CD14-positive monocyte (primary cell): Measurements from ENCODE around the gene TRAPPC3L. TPM values are rescaled to one million over a fixed set of nuclear protein-coding genes. Genes with fewer than 3 reads are reported as not detected.
"Not testable (repeated sequence)": the region's sequence is repeated elsewhere in the genome, so short reads cannot be mapped to it uniquely, and the experiment has no call there.

ENCODE experiments used
- DNase-seq, 3 donors: peaks; one replicate each; pipeline ENCODE4 v3.0.0-alpha.2; 2011 to 2022
- H2AFZ ChIP-seq: 2 replicates; pipeline ENCODE4 v1.6.0; 2012; ENCODE audit warnings: mild to moderate bottlenecking, low read depth, low read length, inconsistent platforms; ENCODE audit not compliant: insufficient read depth, poor library complexity, severe bottlenecking
- H3K27ac ChIP-seq, 2 donors: 1 replicate in 1 of 2; 2 replicates in 1 of 2; pipeline ENCODE4 v1.5.1; 2012 to 2013; ENCODE audit warnings: low read length in 2 of 2, control low read depth in 1 of 2, inconsistent platforms in 1 of 2, low read depth in 1 of 2, mild to moderate bottlenecking in 1 of 2
- H3K27me3 ChIP-seq, 2 donors: one replicate each; pipeline versions ENCODE4 v1.6.0 to v1.6.1; 2011 to 2013; ENCODE audit warnings: low read length in 2 of 2; ENCODE audit not compliant: control insufficient read depth in 2 of 2, insufficient read depth in 2 of 2
- H3K36me3 ChIP-seq, 2 donors: replicated peaks in 1 of 2; 1 replicate in 1 of 2; 2 replicates in 1 of 2; pipeline versions ENCODE4 v1.5.1 to v1.6.1; 2012 to 2013; ENCODE audit warnings: low read length in 2 of 2, control low read depth in 1 of 2, inconsistent platforms in 1 of 2, mild to moderate bottlenecking in 1 of 2; ENCODE audit not compliant: insufficient read depth in 2 of 2, control insufficient read depth in 1 of 2
- H3K4me1 ChIP-seq, 2 donors: 1 replicate in 1 of 2; 2 replicates in 1 of 2; pipeline versions ENCODE4 v1.5.1 to v1.6.1; 2012 to 2013; ENCODE audit warnings: low read length in 2 of 2, control low read depth in 1 of 2, inconsistent platforms in 1 of 2, mild to moderate bottlenecking in 1 of 2, moderate library complexity in 1 of 2; ENCODE audit not compliant: insufficient read depth in 2 of 2, control insufficient read depth in 1 of 2
- H3K4me2 ChIP-seq: replicated peaks from 2 replicates; pipeline ENCODE3; 2012; ENCODE audit warnings: low read length, moderate library complexity, mild to moderate bottlenecking; ENCODE audit not compliant: poor library complexity, severe bottlenecking; ENCODE audit errors: extremely low read depth
- H3K4me3 ChIP-seq, 3 experiments: fragments of 200-600 bp in 1 of 3; sonication (generic) in 1 of 3; replicated peaks in 1 of 3; 1 replicate in 2 of 3; 2 replicates in 1 of 3; pipeline ENCODE4 v1.5.1; 2011 to 2013; ENCODE audit warnings: low read length in 3 of 3, mild to moderate bottlenecking in 3 of 3, control low read depth in 2 of 3, low read depth in 2 of 3, inconsistent platforms in 1 of 3, moderate library complexity in 1 of 3
- H3K79me2 ChIP-seq: 2 replicates; pipeline ENCODE4 v1.6.0; 2012; ENCODE audit warnings: mild to moderate bottlenecking, control low read depth, inconsistent platforms, low read length, moderate library complexity; ENCODE audit not compliant: insufficient read depth
- H3K9ac ChIP-seq: 2 replicates; pipeline ENCODE4 v1.6.0; 2017; ENCODE audit warnings: low read length, mild to moderate bottlenecking; ENCODE audit not compliant: insufficient read depth, poor library complexity, severe bottlenecking
- H3K9me3 ChIP-seq, 2 donors: replicated peaks in 1 of 2; 1 replicate in 1 of 2; 2 replicates in 1 of 2; pipeline versions ENCODE4 v1.5.1 to v1.6.1; 2012 to 2013; ENCODE audit warnings: low read length in 2 of 2, control low read depth in 1 of 2; ENCODE audit not compliant: control insufficient read depth in 1 of 2, insufficient read depth in 1 of 2
- H4K20me1 ChIP-seq: 2 replicates; pipeline ENCODE4 v1.6.0; 2012; ENCODE audit warnings: mild to moderate bottlenecking, low read length, control low read depth, moderate library complexity; ENCODE audit not compliant: insufficient read depth
- H3K27ac Mint-ChIP-seq, 7 donors: one replicate each; pipeline ENCODE4 v1.8.0; 2020; ENCODE audit warnings: mild to moderate bottlenecking in 7 of 7, mixed read lengths in 7 of 7, moderate library complexity in 6 of 7, inconsistent platforms in 2 of 7
- H3K27me3 Mint-ChIP-seq, 3 donors: one replicate each; pipeline ENCODE4 v1.8.0; 2021 to 2022; ENCODE audit warnings: low read depth in 3 of 3, mild to moderate bottlenecking in 3 of 3, mixed read lengths in 3 of 3, moderate library complexity in 3 of 3, inconsistent platforms in 1 of 3
- H3K36me3 Mint-ChIP-seq, 2 donors: one replicate each; pipeline ENCODE4 v1.8.0; 2020; ENCODE audit warnings: mixed read lengths in 2 of 2, inconsistent platforms in 1 of 2, mild to moderate bottlenecking in 1 of 2
- H3K4me1 Mint-ChIP-seq: one replicate; pipeline ENCODE4 v1.8.0; 2020; ENCODE audit warnings: mild to moderate bottlenecking, mixed read lengths
- H3K4me3 Mint-ChIP-seq, 2 donors: one replicate each; pipeline ENCODE4 v1.8.0; 2020; ENCODE audit warnings: mild to moderate bottlenecking in 2 of 2, mixed read lengths in 2 of 2, moderate library complexity in 1 of 2
- H3K9me3 Mint-ChIP-seq, 7 donors: one replicate each; pipeline ENCODE4 v1.8.0; 2020 to 2022; ENCODE audit warnings: mixed read lengths in 7 of 7, mild to moderate bottlenecking in 6 of 7, moderate library complexity in 6 of 7, inconsistent platforms in 2 of 7
- CTCF ChIP-seq: fragments of 200-600 bp; IDR thresholded peaks from one replicate; pipeline ENCODE4 v1.8.0; 2022; ENCODE audit warnings: antibody characterized with exemption, mild to moderate bottlenecking
- WGBS: methylation state at CpG from one replicate; pipeline ENCODE4 v1.1.5; 2013; ENCODE audit warnings: missing lambda C conversion rate; ENCODE audit not compliant: insufficient coverage; 5-methylcytosine and 5-hydroxymethylcytosine counted together
- intact Hi-C, 2 donors: fragments of 100-400 bp; cut with micrococcal nuclease; formaldehyde crosslinking; loops; one replicate each; pipeline versions ENCODE4 v1.15.0 to v1.15.1; 2023
- polyA plus RNA-seq, 3 donors: library from polyadenylated mRNA; depleted of rRNA in 1 of 3; unstranded in 2 of 3; stranded (reverse) in 1 of 3; fragments of 300-500 nt in 2 of 3; fragments of >200 nt in 1 of 3; fragmentation: Illumina TruSeq in 2 of 3; gene quantifications; 1 replicate in 2 of 3; 2 replicates in 1 of 3; pipeline ENCODE4 v1.2.3, GENCODE V29; 2012 to 2021

Gene TRAPPC3L
- polyA plus RNA-seq, 3 donors, result 0.17 TPM; not detected in 2

DNA sequence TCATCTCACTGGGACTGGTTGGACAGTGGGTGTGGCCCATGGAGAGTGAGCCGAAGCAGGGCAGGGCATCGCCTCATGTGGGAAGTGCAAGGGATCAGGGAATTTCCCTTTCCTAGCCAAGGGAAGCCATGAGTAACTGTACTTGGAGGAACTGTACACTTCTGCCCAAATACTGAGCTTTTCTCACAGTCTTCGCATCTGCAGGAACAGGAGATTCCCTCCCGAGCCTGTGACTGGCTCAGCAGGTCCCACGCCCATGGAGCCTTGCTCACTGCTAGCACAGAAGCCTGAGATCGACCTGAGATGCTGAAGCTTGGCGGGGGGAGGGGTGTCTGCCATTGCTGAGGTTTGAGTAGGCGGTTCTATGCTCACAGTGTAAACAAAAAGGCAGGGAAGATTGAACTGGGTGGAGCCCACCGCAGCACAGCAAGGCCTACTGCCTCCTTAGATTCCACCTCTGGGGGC lies 44.5 kb downstream of the TRAPPC3L start:
- Mint-ChIP-seq H3K9me3 (peaks cover 2 to 21% (median 10%) of the 10 kb centered on the region in 7 donors), H3K27ac (peak overlapping the region in 1 of 7 donors; percentile 17), H3K4me1 (peaks cover 8% of the 10 kb centered on the region), H3K36me3 (peaks cover 0 to 7% of the 10 kb centered on the region in 2 donors), H3K27me3 (peaks cover 0 to 3% (median 2%) of the 10 kb centered on the region in 3 donors), H3K4me3 (no peak overlapping the region)
- intact Hi-C loops, result no loop called here
- Histone ChIP-seq H3K36me3 (no peaks in the 10 kb centered on the region), H3K27me3 (no peaks in the 10 kb centered on the region), H3K9ac (no peak overlapping the region), H3K9me3 (no peaks in the 10 kb centered on the region), H4K20me1 (no peaks in the 10 kb centered on the region), H3K4me2 (no peak overlapping the region), H3K27ac (no peak overlapping the region), H3K4me1 (peaks cover 0 to 5% of the 10 kb centered on the region in 2 donors), H3K4me3 (no peak overlapping the region), H2AFZ (no peak overlapping the region), H3K79me2 (no peaks in the 10 kb centered on the region)
- DNase-seq, result peak in 1 of 3 donors; percentile 32
- 91% methylated on average over 8 of the region's 9 CpGs for WGBS
- TF ChIP-seq CTCF, result no peak

GRCh38 chr6:116497113-116497676 lies 48.3 kb downstream of the TRAPPC3L start:
- no peak overlapping the region for H3K27ac ChIP-seq
- no peak overlapping the region for H3K4me3 ChIP-seq
- H3K36me3 Mint-ChIP-seq, result peaks cover 0 to under 1% of the 10 kb centered on the region in 2 donors
- no peaks in the 10 kb centered on the region for H3K9me3 ChIP-seq
- no peak overlapping the region for H3K9ac ChIP-seq
- H3K9me3 Mint-ChIP-seq, result peaks cover 0 to 5% (median 3%) of the 10 kb centered on the region in 7 donors
- H3K4me3 Mint-ChIP-seq, result no peak overlapping the region
- TF ChIP-seq CTCF, result no peak
- peaks cover 5 to 7% of the 10 kb centered on the region in 2 donors for H3K4me1 ChIP-seq
- peaks cover 0 to 2% (median 2%) of the 10 kb centered on the region in 3 donors for H3K27me3 Mint-ChIP-seq
- H3K79me2 ChIP-seq, result no peaks in the 10 kb centered on the region
- H3K4me1 Mint-ChIP-seq, result peaks cover 13% of the 10 kb centered on the region
- 86% methylated on average over 2 of the region's 3 CpGs for WGBS
- H3K27me3 ChIP-seq, result no peaks in the 10 kb centered on the region
- no peak overlapping the region for H3K4me2 ChIP-seq
- no peak for DNase-seq
- H3K36me3 ChIP-seq, result no peaks in the 10 kb centered on the region
- no peak overlapping the region for H3K27ac Mint-ChIP-seq
- H4K20me1 ChIP-seq, result no peaks in the 10 kb centered on the region
- intact Hi-C loops, result no loop called here
- no peak overlapping the region for H2AFZ ChIP-seq

DNA sequence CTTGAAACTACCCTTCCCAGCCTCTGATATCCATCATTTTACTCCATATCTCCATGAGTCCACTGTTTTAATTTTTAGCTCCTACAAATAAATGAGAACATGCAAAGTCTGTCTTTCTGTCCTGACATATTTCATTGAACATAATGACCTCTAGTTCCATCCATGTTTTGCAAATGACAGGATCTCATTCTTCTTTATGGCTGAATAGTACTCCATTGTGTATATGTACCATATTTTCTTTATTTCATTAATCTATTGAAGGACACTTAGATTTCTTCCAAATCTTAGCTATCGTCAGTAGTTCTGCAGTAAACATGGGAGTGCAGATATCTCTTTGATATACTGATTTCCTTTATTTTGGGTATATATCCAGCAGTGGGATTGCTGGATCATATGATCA lies 50.3 kb downstream of the TRAPPC3L start:
- H3K4me1 Mint-ChIP-seq, H3K36me3 ChIP-seq, H3K27me3 Mint-ChIP-seq, H3K36me3 Mint-ChIP-seq, H3K9ac ChIP-seq, H3K4me3 ChIP-seq, H3K9me3 Mint-ChIP-seq, intact Hi-C loops, H4K20me1 ChIP-seq, H2AFZ ChIP-seq, H3K27me3 ChIP-seq, H3K4me3 Mint-ChIP-seq, H3K27ac ChIP-seq, DNase-seq, H3K27ac Mint-ChIP-seq, H3K9me3 ChIP-seq, H3K79me2 ChIP-seq, H3K4me2 ChIP-seq, H3K4me1 ChIP-seq: not testable (repeated sequence)
- WGBS, result no CpG with 5 or more reads among the region's 1 CpG
